Neural progenitor cell (in vitro differentiated cells): Measurements from ENCODE around the gene ZRANB3. TPM values are rescaled to one million over a fixed set of nuclear protein-coding genes. Genes with fewer than 3 reads are reported as not detected.

Experiments used
- DNase-seq: peaks from one replicate; pipeline ENCODE4 v3.0.0-alpha.2; 2016; ENCODE audit warnings: low spot score
- H2AFZ ChIP-seq: fragments of 200-600 bp; sonication (generic); replicated peaks from 2 replicates; pipeline ENCODE4 v1.6.1; 2016; ENCODE audit warnings: antibody characterized with exemption
- H3F3A ChIP-seq: fragments of 200-600 bp; sonication (generic); 2 replicates; pipeline ENCODE4 v1.6.1; 2016; ENCODE audit warnings: antibody characterized with exemption, low read depth
- H3K27ac ChIP-seq: fragments of 200-600 bp; sonication (generic); 2 replicates; pipeline ENCODE4 v1.5.1; 2016; ENCODE audit warnings: mild to moderate bottlenecking
- H3K27me3 ChIP-seq: fragments of 200-600 bp; sonication (generic); 2 replicates; pipeline ENCODE4 v1.6.1; 2016; ENCODE audit warnings: mild to moderate bottlenecking, moderate library complexity
- H3K36me3 ChIP-seq: fragments of 200-600 bp; sonication (generic); 2 replicates; pipeline ENCODE4 v1.5.1; 2016
- H3K4me1 ChIP-seq: fragments of 200-600 bp; sonication (generic); 2 replicates; pipeline ENCODE4 v1.6.1; 2016; ENCODE audit warnings: mixed run types
- H3K4me2 ChIP-seq: fragments of 200-600 bp; sonication (generic); 2 replicates; pipeline ENCODE4 v1.6.1; 2016
- H3K4me3 ChIP-seq: fragments of 200-600 bp; sonication (generic); 2 replicates; pipeline ENCODE4 v1.5.1; 2016
- H3K79me2 ChIP-seq: fragments of 200-600 bp; sonication (generic); 2 replicates; pipeline ENCODE4 v1.6.1; 2016; ENCODE audit warnings: low read depth
- H3K9ac ChIP-seq: fragments of 200-600 bp; sonication (generic); 2 replicates; pipeline ENCODE4 v1.6.1; 2016
- H3K9me3 ChIP-seq: fragments of 200-600 bp; sonication (generic); 2 replicates; pipeline ENCODE4 v1.5.1; 2016; ENCODE audit warnings: low read depth
- H4K20me1 ChIP-seq: fragments of 200-600 bp; sonication (generic); 2 replicates; pipeline ENCODE4 v1.6.1; 2016; ENCODE audit warnings: low read depth
- H3K27ac Mint-ChIP-seq: 3 replicates; pipeline ENCODE4 v1.8.0; 2021; ENCODE audit warnings: mixed read lengths
- H3K27me3 Mint-ChIP-seq: 2 replicates; pipeline ENCODE4 v1.8.0; 2022; ENCODE audit warnings: low read depth, mild to moderate bottlenecking, inconsistent platforms, moderate library complexity, mixed read lengths; ENCODE audit not compliant: insufficient read depth
- H3K36me3 Mint-ChIP-seq: 3 replicates; pipeline ENCODE4 v1.8.0; 2021; ENCODE audit warnings: mixed read lengths
- H3K4me1 Mint-ChIP-seq: 3 replicates; pipeline ENCODE4 v1.8.0; 2021; ENCODE audit warnings: mixed read lengths
- H3K4me3 Mint-ChIP-seq: 3 replicates; pipeline ENCODE4 v1.8.0; 2021; ENCODE audit warnings: mild to moderate bottlenecking, moderate library complexity, mixed read lengths
- H3K9me3 Mint-ChIP-seq: 3 replicates; pipeline ENCODE4 v1.8.0; 2020; ENCODE audit warnings: mixed read lengths
- CTCF ChIP-seq: fragments of 200-600 bp; sonication (generic); IDR thresholded peaks from 2 replicates; pipeline ENCODE4 v1.5.1; 2017; ENCODE audit warnings: antibody characterized with exemption, mild to moderate bottlenecking
- EZH2 ChIP-seq: fragments of 200-600 bp; sonication (generic); IDR thresholded peaks from 2 replicates; pipeline ENCODE4 v1.6.1; 2017; ENCODE audit warnings: antibody characterized with exemption, mild to moderate bottlenecking, moderate library complexity
- EZH2phosphoT487 ChIP-seq: fragments of 200-600 bp; sonication (generic); IDR thresholded peaks from 2 replicates; pipeline ENCODE4 v1.6.1; 2017; ENCODE audit warnings: antibody characterized with exemption
- total RNA-seq: library from RNA; depleted of rRNA; stranded (reverse); fragments of >200 nt; gene quantifications from 2 replicates; pipeline ENCODE4 v1.2.3, GENCODE V29; 2015; ENCODE audit warnings: low replicate concordance

ZRANB3 gene
- total RNA-seq, 1 donor from 2014 or later, result 35.9 TPM

DNA sequence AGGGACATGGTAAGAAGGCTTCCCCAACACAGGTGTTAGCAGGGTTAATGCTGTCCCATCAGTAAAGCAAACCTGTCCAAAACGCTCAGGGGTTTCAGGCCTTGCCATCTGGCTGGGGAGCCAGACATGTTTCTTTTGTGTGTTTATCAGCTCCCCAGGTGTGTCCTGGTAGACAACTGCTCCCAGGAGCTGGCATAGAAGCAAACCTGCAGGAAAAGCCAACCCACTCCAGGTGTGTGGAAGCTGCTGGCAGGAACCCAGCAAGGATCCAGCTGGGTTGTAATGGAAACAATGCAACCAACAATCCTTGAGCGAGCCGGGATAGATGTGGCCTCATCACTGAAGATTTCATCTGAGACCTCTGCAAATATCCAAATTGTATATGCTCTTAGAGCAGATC lies 355.8 kb downstream of the ZRANB3 start:
- H3K4me3 Mint-ChIP-seq, result no peak overlapping the region
- no peak for DNase-seq
- H2AFZ ChIP-seq, result no peak overlapping the region
- H3K27ac Mint-ChIP-seq, result no peak overlapping the region
- H3K36me3 Mint-ChIP-seq, result peaks cover 46% of the 10 kb centered on the region
- H3K36me3 ChIP-seq, result no peaks in the 10 kb centered on the region
- no peaks in the 10 kb centered on the region for H3F3A ChIP-seq
- no peak for TF ChIP-seq CTCF
- no peak for TF ChIP-seq EZH2phosphoT487
- no peak for TF ChIP-seq EZH2
- no peak overlapping the region for H3K4me2 ChIP-seq
- no peak overlapping the region for H3K4me3 ChIP-seq
- no peaks in the 10 kb centered on the region for H3K27me3 ChIP-seq
- no peaks in the 10 kb centered on the region for H3K79me2 ChIP-seq
- peaks cover 4% of the 10 kb centered on the region for H3K9me3 ChIP-seq
- H3K9me3 Mint-ChIP-seq, result peaks cover 17% of the 10 kb centered on the region
- no peaks in the 10 kb centered on the region for H4K20me1 ChIP-seq
- H3K4me1 Mint-ChIP-seq, result no peaks in the 10 kb centered on the region
- no peaks in the 10 kb centered on the region for H3K4me1 ChIP-seq
- no peak overlapping the region for H3K9ac ChIP-seq
- H3K27ac ChIP-seq, result no peak overlapping the region
- H3K27me3 Mint-ChIP-seq, result peaks cover 2% of the 10 kb centered on the region

DNA sequence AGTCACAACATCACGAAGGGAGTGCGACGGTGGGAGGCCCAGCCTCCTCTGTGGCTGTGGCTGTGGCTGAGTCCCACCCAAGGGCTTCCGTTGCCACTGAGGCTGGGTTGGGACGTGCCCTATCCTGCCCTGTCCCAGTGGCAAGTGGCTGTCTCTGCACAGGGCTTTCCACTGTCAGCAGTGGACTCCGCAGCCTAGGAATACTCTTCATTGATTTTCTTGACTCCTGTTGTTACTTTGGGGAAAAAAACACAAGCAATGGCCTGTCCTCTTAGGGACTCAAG lies 356.3 kb downstream of the ZRANB3 start:
- Mint-ChIP-seq H3K27me3 (peaks cover 2% of the 10 kb centered on the region), H3K4me1 (no peaks in the 10 kb centered on the region), H3K4me3 (no peak overlapping the region), H3K36me3 (peaks cover 48% of the 10 kb centered on the region), H3K27ac (no peak overlapping the region), H3K9me3 (peaks cover 17% of the 10 kb centered on the region)
- Histone ChIP-seq H2AFZ (no peak overlapping the region), H3K4me3 (no peak overlapping the region), H3K36me3 (no peaks in the 10 kb centered on the region), H3K4me1 (no peaks in the 10 kb centered on the region), H3K79me2 (no peaks in the 10 kb centered on the region), H3F3A (no peaks in the 10 kb centered on the region), H3K9me3 (peaks cover 4% of the 10 kb centered on the region), H3K27ac (no peak overlapping the region), H3K9ac (no peak overlapping the region), H3K4me2 (no peak overlapping the region), H4K20me1 (no peaks in the 10 kb centered on the region), H3K27me3 (no peaks in the 10 kb centered on the region)
- TF ChIP-seq EZH2 (no peak), EZH2phosphoT487 (no peak), CTCF (no peak)
- no peak for DNase-seq

GRCh38 chr2:135174049-135174809 lies 356.8 kb downstream of the ZRANB3 start:
- TF ChIP-seq EZH2phosphoT487, result no peak
- no peak for TF ChIP-seq EZH2
- no peak for TF ChIP-seq CTCF
- Histone ChIP-seq H4K20me1 (no peaks in the 10 kb centered on the region), H3K4me1 (no peaks in the 10 kb centered on the region), H3K9ac (no peak overlapping the region), H3K36me3 (no peaks in the 10 kb centered on the region), H3K4me3 (no peak overlapping the region), H3K79me2 (no peaks in the 10 kb centered on the region), H3K27ac (no peak overlapping the region), H3K9me3 (peaks cover 4% of the 10 kb centered on the region), H3F3A (no peaks in the 10 kb centered on the region), H2AFZ (no peak overlapping the region), H3K4me2 (no peak overlapping the region), H3K27me3 (no peaks in the 10 kb centered on the region)
- no peak overlapping the region for H3K4me3 Mint-ChIP-seq
- no peak overlapping the region for H3K27ac Mint-ChIP-seq
- H3K36me3 Mint-ChIP-seq, result peaks cover 52% of the 10 kb centered on the region
- H3K27me3 Mint-ChIP-seq, result peaks cover 2% of the 10 kb centered on the region
- H3K4me1 Mint-ChIP-seq, result no peaks in the 10 kb centered on the region
- peaks cover 17% of the 10 kb centered on the region for H3K9me3 Mint-ChIP-seq
- no peak for DNase-seq
